HPDE6-E6E7 (cell line): ENCODE results near the gene TRIP10.
A peak's percentile ranks its signal among the peaks of the same experiment; 100 is the strongest.
"Not testable (repeated sequence)": the region's sequence is repeated elsewhere in the genome, so short reads cannot be mapped to it uniquely, and the experiment has no call there.

Experiments used
- DNase-seq: peaks from one replicate; pipeline ENCODE4 v3.0.0; 2011; ENCODE audit warnings: missing footprints; ENCODE audit errors: extremely low spot score

TRIP10 gene

DNA sequence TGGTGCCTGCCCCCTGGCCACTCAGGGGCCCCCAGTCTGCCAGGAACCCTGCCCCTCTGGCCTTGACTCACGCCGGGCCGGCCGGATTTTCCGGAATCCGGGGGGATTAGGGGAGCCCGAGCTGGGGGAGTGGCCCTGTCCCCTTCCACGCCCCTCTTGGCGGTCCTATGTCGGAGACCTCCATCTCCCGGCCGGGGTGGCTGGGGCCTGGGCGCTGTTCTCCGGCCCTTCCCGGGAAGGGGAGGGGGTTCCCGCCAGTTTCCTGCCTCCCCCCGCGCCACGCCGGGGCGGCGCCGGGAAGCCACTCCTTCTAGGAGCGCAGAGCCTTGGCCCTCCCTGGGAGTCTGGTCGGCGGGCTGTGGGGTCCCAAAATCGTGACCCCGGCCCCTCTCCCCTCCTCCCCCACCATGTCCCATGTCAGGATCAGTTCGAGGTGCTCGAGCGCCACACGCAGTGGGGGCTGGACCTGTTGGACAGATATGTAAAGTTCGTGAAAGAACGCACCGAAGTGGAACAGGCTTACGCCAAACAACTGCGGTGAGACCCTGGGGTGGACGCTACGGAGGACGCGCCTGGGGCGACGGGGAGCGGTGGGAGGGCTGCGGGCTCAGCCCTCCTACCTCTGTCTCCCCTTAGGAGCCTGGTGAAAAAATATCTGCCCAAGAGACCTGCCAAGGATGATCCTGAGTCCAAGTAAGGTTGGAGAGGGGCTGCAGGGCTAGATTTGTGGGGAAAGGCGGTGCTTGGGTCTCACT, 1.3 kb downstream of the TRIP10 start:
- DNase-seq = no peak

DNA sequence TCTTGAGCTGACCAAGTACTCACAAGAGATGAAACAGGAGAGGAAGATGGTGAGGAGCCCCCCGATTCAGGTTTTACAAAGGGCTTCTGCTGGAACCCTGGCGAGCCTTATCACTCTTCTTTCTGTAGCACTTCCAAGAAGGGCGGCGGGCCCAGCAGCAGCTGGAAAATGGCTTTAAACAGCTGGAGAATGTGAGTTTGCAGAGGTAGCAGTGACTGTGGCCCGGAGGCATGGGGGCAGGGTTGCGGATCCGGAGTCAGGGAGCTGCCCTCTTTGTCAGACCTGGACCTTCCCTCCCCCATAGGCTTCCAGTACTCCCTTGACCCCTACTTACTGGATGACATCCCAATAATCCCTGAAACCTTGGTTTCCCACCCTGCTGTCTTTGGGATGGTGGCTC, 3.6 kb downstream of the TRIP10 start:
- DNase-seq = no peak

DNA sequence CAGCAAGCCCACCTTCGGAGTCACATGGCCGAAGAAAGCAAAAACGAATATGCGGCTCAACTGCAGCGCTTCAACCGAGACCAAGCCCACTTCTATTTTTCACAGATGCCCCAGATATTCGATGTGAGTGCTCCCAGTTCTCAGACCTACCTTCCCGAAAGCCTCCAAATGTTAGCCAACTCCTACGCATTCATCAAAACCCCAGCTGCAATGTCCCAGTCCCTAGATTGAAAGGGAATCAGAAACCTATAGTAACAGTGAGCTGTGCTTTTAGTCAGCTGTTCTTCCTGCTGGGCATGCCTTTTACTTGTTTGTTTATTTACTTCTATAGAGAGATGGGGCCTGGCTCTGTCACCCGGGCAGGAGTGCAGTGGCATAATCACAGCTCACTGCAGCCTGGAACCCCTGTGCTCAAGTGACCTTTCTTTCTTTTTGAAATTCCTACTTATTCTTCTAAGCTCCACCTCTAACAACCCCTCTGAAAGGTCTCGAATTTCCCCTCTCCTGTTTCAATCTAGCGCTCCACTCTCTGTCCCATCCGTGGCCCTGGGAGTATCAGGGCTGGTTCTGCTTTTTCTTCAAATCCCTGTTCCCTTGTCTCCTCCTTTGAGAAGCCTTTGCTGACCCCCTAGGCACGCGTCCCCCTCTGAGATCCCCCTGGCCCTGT, 4.4 kb downstream of the TRIP10 start:
- no peak for DNase-seq

DNA sequence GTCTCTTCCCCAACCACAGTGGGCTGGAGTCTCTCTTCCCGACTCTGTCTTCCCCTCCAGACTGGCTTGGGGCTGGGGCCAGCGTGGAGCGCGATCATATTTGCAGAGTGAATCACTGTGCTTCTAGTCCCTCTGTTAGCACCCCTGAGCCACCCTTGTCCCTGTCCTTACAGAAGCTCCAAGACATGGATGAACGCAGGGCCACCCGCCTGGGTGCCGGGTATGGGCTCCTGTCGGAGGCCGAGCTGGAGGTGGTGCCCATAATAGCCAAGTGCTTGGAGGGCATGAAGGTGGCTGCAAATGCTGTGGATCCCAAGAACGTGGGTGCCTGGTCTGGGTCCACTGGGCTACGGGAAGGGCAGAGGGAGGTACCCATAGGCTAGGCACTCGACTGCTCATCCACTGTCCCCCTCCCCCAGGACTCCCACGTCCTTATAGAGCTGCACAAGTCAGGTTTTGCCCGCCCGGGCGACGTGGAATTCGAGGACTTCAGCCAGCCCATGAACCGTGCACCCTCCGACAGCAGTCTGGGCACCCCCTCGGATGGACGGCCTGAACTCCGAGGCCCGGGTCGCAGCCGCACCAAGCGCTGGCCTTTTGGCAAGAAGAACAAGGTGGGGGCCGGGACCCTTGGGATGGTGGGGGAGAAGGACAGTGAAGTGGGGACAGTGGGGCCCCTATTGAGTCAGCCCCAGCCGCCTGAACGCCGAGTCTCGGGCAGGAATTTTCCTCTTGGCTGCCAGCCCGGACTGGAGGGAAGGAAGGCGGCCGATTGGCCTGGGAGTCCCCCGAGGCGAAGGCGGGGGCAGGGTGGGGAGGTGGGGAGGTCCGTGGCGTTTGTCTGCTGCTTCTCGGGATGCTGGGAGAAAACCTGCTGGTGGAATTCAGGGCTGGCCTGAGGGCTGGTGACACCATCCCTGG, 5.2 kb downstream of the TRIP10 start:
- peak; percentile 69 for DNase-seq

DNA sequence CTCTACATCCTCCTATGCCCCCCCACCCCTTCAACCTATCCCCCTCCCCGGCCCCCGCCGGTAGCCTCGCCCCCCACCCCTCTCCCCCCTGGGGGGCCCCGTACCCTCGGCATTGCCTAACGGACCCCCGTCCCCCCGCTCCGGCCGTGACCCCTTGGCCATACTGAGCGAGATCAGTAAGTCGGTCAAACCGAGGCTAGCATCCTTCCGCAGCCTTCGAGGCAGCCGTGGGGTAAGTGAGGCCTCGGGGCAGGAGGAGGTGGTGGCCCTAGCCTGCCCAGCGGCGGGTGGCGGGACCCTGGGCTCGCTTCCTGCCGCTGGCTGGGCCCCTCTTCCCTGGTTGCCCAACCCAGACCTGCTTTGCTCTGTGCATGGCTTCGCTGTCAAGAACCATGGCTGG, 6.5 kb downstream of the TRIP10 start:
- DNase-seq = no peak

DNA sequence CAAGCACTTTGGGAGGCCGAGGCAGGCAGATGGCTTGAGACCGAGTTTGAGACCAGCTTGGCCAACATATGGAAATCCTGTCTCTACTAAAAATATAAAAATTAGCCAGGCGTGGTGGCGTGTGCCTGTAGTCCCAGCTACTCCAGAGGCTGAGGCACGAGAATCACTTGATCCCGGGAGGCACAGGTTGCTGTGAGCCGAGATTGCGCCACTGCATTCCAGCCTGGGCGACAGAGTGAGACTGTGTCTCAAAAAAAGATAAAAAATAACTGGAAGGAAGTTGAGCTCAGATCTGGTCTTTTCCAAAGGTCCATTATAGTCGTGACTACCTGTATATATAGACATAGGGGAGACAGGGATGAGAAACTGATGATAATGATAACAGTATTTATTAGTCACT, 9.1 kb downstream of the TRIP10 start:
- not testable (repeated sequence) for DNase-seq

DNA sequence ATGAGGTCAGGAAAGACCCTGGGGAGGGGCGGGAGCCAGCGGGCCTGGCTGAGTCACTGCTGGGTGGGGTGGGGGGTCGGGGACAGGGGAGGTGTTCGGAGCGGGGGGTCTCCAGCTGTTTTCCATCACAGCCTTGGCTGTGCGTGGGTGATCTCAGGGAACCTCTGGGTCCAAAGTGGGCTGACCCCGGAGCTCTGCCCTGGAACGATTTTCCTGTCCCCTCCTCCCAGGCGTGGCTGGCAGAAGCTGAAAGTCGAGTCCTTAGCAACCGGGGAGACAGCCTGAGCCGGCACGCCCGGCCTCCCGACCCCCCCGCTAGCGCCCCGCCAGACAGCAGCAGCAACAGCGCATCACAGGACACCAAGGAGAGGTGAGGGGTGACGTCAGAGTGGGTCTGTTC, 10.6 kb downstream of the TRIP10 start:
- no peak for DNase-seq

DNA sequence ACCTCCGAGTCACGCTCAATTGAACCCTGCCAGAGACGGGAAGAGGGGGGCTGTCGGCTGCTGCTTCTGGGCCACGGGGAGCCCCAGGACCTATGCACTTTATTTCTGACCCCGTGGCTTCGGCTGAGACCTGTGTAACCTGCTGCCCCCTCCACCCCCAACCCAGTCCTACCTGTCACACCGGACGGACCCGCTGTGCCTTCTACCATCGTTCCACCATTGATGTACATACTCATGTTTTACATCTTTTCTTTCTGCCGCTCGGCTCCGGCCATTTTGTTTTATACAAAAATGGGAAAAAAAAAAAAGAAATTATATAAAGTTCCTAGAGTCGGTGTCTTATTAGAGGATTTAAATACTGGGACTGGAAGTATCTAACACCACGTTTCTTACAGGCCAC, 11.7 kb downstream of the TRIP10 start:
- DNase-seq = no peak

DNA sequence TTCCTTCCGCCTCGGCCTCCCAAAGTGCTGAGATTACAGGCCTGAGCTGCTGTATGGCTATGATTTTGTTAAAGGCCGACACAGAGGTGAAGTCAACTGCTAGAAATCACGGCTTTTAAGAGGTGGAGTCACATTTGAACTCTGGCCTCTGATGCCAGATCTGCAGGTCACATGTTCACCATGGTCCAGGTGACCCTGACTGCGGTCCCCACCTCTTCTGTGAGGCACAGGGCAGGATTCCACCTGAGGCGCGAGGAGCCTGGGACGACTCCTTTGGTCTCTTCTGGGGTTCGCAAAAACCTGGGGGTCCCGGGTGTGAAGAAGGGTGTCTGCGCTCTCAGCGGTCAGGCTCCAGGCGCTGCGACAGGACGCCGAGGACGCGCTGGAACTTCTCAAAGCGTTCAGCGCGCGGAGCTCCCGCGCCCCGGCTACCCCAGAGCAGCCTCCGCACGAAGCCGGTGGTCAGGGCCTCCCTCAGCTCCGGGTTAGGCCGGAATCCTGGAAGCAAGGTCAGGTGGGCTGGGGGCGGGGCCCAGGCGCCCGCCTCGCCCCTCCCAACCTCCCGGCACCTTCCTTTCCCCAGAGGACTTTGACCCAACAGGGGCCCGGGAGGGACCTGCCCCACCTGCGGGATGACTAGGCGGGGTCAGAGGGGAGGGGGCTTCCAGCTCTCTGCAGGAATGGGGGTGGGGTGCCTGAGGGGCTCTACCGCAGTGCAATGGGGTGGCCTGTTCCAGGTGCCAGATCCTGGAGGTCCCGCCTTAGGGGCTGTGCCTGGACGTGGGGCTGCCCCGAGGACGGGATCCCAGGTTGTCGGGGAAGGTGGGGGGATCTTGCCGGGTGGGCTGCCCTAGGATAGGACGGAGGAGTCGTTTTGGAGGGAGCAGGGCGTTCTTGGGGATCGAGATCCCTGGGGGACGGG, 13.0 kb downstream of the TRIP10 start:
- DNase-seq = no peak

DNA sequence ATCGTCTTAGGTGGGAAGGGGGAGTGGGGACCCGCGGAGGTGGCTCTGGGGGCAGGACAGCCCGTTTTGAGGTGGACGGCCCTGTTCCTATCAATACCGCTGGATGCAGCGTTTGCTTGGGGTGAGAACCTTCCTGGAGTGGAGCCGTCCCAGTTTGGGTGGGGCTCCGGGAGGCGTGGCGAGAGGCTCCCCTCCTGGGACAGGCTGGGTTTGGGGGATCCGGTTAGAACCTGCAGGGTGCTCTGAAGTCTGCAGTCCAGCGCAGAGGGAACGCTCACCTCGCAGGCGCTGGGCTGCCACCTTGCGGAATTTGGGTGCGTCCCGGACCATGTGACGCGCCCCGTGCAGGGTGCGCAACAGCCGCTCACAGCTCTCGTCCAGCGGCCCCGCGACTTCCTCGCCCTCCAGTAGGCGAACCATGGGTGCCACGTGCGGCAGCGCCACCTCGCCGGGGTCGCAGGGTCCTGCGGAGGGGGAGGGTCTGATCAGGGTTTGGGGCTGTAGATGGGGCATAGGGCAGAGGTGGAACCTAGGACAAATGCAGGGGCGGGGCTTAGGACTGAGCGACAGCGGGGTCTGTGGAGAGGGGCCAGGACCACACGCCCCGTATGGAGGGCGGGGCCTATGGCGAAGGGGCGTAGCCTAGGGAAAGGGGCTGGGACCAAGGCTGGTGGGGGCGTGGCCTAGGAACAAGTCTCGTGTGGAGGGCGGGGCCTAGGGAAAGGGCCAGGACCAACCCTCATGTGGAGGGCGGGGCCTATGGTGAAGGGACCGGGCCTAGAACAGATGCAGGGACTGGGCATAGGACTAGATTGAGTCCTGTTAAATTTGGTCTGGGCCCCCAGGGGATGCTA, 13.9 kb downstream of the TRIP10 start:
- peak; percentile 58 for DNase-seq

DNA sequence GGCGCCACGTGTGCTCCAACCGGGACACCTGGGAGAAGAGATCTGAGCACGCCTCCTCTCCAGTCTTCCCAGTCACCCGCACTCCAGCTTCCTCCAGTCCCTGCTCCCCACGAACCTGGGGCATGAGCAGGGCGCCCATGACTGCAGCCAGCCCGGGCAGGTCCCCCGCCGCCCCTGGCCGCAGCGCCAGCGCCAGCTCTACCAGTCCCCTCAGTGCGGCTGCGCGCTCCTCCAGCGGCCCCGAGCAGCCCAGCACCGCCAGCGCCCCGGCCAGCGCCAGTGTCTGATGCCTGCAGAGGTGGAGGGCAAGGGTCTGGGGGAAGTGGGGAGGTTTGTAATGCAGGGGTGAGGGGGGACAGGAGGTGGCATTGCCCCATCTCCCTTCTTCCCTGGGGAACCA, 14.7 kb downstream of the TRIP10 start:
- DNase-seq = no peak

DNA sequence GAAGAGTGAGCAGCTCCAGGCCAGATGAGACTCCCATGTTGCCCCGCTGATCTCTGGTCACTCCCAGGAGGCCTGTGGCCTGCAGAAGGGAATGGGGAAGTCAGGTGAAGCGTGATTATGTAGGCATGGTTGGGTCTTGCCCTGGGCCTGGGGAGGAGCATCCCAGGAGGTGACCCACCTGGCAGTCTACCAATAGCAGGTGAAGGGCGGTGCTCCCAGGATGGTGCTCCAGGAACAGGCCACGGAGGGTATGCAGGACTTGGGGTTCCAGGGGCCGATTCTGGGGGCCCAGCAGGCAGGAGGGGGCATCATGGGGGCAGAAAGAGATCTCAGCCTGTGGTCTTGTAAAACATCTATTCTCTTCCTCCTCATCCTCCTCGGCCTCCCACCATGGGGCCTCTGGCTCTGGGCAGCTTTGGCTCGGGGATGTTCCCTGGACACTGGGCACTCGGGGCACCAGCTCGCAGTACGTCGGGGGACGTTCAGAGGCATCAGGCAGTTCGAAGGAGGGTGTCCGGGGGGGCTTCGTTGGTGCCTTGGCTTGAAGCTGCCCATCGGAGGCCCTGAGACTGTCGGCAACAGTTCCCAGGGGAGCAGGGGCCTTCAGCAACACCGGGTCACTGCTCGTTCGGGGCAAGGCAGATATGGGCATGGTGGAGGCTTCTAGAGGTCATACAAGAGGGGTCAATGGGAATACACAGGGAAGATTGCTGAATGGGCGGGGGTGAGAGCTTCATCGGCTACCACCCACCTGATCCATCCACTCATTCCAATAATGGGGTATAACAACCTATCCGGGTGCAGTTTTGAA, 15.4 kb downstream of the TRIP10 start:
- DNase-seq = no peak

DNA sequence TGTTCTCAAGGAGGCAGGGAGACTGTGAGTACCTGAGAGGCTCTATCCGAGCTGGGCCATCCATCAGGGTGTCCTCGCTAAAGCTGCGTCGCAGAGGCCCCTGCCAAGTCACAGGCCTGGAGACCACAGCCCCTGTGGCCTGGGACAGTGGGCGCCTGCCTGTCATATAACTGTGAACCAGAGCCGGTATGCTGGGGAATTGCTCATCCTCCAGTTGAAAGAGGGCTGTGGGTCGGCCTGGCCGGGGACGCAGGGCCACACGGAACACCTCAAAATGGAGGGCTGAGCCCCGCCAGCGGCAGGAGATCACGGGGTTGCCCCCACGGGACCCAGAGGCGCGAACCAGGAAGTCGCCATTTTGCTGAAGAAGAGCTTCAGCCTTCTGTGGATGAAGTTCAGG, 21.1 kb downstream of the TRIP10 start:
- DNase-seq = no peak

DNA sequence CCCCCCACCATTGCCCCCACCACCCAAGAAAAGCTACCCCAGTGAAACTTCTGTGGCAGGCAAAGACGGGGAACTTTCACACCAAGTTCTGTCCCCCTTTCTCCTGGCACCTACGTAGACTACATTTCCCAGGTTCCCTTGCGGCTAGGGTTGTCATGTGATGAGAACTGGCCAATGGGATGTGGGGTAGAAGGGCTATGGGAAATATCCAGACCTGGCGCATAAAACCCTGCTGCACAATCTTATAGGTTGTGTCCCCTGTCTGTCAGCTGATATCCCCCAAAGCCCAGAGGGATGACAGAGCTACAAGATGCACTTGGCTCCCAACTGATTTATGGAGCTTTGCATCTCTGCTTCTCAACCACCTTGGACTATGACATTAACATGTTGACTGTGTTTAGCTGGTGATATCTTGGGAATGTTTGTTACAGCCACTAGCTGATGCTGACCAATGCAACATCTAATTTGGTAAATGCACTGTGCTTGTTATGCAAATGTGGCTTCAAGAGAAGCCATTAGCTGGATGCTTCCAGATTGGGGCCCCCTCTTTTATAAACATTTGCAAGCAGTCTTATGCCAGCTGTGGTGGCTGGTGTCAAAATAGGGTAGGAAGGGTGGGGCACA, 21.7 kb downstream of the TRIP10 start:
- DNase-seq = no peak

DNA sequence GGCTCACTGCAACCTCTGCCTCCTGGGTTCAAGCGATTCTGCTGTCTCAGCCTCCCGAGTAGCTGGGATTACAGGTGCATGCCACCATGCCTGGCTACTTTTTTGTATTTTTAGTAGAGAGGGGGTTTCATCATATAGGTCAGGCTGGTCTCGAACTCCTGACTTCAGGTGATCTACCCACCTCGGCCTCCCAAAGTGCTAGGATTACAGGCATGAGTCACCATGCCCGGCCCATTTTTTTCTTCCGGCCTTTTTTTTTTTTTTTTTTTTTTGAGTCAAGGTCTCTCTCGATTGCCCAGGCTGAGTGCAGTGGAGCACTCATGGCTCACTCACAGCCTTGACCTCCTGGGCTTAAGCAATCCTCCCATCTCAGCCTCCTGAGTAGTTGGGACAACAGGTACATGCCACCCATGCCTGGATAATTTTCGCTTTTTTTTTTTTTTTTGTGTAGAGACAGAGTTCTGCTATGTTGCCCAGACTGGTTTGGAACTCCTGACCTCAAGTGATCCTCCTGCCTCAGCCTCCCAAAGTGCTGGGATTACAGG, 22.8 kb downstream of the TRIP10 start:
- DNase-seq = not testable (repeated sequence)

DNA sequence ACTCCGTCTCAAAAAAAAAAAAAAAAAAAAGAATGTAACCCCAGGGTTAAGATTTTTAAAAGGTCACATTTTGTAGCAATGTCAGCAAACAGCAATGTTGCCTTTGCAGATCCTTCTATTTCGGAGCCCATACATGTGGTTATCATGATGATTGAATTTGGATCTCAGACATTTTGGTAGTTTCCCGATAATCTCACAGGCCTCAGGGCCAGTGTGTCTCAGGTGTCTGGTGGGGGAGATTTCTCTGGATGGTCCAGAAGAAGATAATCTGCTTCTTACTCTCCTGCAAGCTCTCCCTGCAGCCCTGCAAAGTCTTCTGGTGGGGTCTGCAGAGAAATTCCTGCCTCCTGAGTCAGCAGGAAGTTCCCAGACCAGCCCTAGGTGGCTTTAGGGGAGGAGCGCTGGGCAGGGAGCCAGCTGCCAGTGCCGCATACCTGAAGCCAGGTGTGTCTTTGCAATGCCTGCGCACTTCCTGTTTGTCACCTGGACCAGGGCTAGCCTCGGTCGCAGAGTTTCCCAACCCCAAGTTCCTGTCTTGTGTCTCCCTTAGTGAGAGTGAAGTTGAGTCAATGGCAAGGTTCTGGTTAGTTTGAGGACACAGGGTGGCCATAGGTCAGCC, 26.4 kb downstream of the TRIP10 start:
- DNase-seq = peak; percentile 84

DNA sequence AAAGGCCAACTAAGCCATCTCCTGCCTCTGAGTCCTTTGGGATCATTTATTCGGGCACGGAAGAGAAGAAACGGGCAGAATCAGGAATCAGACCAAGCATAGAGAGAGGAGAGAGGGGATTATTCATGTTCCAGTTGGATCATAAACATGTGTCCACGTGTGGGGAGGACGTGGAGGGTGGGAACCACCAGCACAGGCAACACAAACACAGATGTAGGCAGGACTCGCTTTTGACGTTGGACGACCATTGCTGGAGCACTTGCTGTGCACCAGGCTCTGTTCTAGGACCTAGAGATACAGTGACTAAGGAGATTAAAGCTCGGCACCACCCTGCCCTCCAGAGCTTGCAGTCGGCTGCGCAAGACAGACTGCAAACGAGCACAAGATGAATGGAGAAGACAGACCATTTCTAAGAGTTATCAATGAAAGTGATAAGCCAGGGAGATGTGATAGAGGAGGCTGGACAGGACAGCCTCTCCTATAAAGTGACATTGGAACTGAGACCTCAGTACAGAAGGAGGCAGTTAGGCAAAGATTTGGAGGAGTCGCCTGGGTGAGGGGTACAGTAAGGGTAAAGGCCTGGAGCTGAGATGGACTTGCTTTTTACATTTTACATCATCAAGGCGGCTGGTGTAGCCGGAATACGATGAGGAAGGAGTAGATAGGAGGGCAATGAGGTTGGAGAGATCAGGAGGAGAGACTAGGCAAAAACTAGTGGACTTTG, 27.0 kb downstream of the TRIP10 start:
- DNase-seq = no peak

DNA sequence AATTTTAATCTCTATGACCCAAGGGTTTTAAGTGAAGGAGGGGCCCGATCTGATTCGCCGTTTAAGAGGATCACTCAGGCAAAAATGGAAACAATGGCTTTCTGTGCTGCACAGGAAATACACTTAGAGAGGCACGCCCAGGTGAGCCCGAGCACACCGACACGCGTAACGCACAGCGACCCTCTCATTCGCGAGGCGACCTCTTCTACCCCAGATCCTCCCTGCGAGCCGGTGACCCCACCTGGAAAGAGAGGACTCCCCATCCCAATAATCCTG, 27.5 kb downstream of the TRIP10 start:
- DNase-seq = peak; percentile 42
